Neural cell (in vitro differentiated cells): ENCODE results near the gene USP3. TPM values are rescaled to one million over a fixed set of nuclear protein-coding genes. Genes with fewer than 3 reads are reported as not detected.

Source experiments
- H2AFZ ChIP-seq: fragments of 200-600, 300-800 bp; sonication (generic), shearing (Covaris generic); 2 replicates; pipeline ENCODE4 v1.6.0; 2014; ENCODE audit warnings: low read depth, mild to moderate bottlenecking, antibody characterized with exemption, low read length, moderate library complexity
- H3F3A ChIP-seq: fragments of 200-600 bp; shearing (Covaris generic); 2 replicates; pipeline ENCODE4 v1.6.1; 2016; ENCODE audit warnings: mild to moderate bottlenecking, moderate library complexity, mixed read lengths, antibody characterized with exemption, low read length; ENCODE audit not compliant: insufficient read depth, poor library complexity, severe bottlenecking
- H3K27ac ChIP-seq: fragments of 200-600, 300-800 bp; sonication (generic), shearing (Covaris generic); 2 replicates; pipeline ENCODE4 v1.5.1; 2014; ENCODE audit warnings: mild to moderate bottlenecking, low read length, moderate library complexity
- H3K27me3 ChIP-seq: fragments of 300-800, 200-600 bp; sonication (generic), shearing (Covaris generic); 2 replicates; pipeline ENCODE4 v1.6.0; 2014; ENCODE audit warnings: mild to moderate bottlenecking, low read depth, low read length, moderate library complexity; ENCODE audit not compliant: insufficient read depth
- H3K36me3 ChIP-seq: fragments of 300-800, 200-600 bp; sonication (generic), shearing (Covaris generic); 2 replicates; pipeline ENCODE4 v1.5.1; 2014; ENCODE audit warnings: mild to moderate bottlenecking, antibody characterized with exemption, low read length, moderate library complexity; ENCODE audit not compliant: insufficient read depth
- H3K4me2 ChIP-seq: fragments of 300-800, 200-600 bp; sonication (generic), shearing (Covaris generic); 2 replicates; pipeline ENCODE4 v1.6.0; 2014; ENCODE audit warnings: mild to moderate bottlenecking, low read length
- H3K4me3 ChIP-seq: fragments of 300-800, 200-600 bp; sonication (generic), shearing (Covaris generic); 2 replicates; pipeline ENCODE4 v1.5.1; 2014; ENCODE audit warnings: mild to moderate bottlenecking, low read length, moderate library complexity
- H3K79me2 ChIP-seq: fragments of 200-600 bp; shearing (Covaris generic); replicated peaks from 2 replicates; pipeline ENCODE4 v1.6.0; 2014; ENCODE audit warnings: mild to moderate bottlenecking, low read length, moderate library complexity; ENCODE audit not compliant: insufficient read depth
- H3K9ac ChIP-seq: fragments of 300-800, 200-600 bp; sonication (generic), shearing (Covaris generic); 2 replicates; pipeline ENCODE4 v1.6.1; 2016; ENCODE audit warnings: mild to moderate bottlenecking, low read length, mixed read lengths
- H3K9me2 ChIP-seq: fragments of 200-600 bp; shearing (Covaris generic); 2 replicates; pipeline ENCODE4 v1.6.1; 2016; ENCODE audit warnings: mild to moderate bottlenecking, low read length, mixed read lengths; ENCODE audit not compliant: insufficient read depth
- H3K9me3 ChIP-seq: fragments of 200-600, 300-800 bp; sonication (generic), shearing (Covaris generic); 2 replicates; pipeline ENCODE4 v1.6.1; 2016; ENCODE audit warnings: mild to moderate bottlenecking, mixed run types, low read length, moderate library complexity, mixed read lengths
- H4K20me1 ChIP-seq: fragments of 200-600 bp; shearing (Covaris generic); 2 replicates; pipeline ENCODE4 v1.6.1; 2016; ENCODE audit warnings: mild to moderate bottlenecking, mixed run types; ENCODE audit not compliant: insufficient read depth
- CTCF ChIP-seq: fragments of 450-650 bp; IDR thresholded peaks from 2 replicates; pipeline ENCODE4 v1.5.1; 2014; ENCODE audit warnings: antibody characterized with exemption, mild to moderate bottlenecking, moderate library complexity; ENCODE audit not compliant: poor library complexity, severe bottlenecking
- EP300 ChIP-seq: fragments of 450-650 bp; conservative IDR thresholded peaks from 2 replicates; pipeline ENCODE4 v1.6.1; 2014; ENCODE audit warnings: antibody characterized with exemption, mild to moderate bottlenecking, moderate library complexity; ENCODE audit not compliant: poor library complexity, severe bottlenecking
- EZH2 ChIP-seq: fragments of 200-600, 300-800 bp; shearing (Covaris generic), sonication (generic); IDR thresholded peaks from 2 replicates; pipeline ENCODE4 v1.6.1; 2014; ENCODE audit warnings: antibody characterized with exemption, low read length, borderline replicate concordance, mild to moderate bottlenecking; ENCODE audit not compliant: insufficient read depth, poor library complexity, severe bottlenecking
- MXI1 ChIP-seq: fragments of 450-650 bp; conservative IDR thresholded peaks from 2 replicates; pipeline ENCODE4 v1.6.1; 2014; ENCODE audit warnings: antibody characterized with exemption, mild to moderate bottlenecking; ENCODE audit not compliant: poor library complexity, severe bottlenecking
- POLR2AphosphoS5 ChIP-seq: IDR thresholded peaks from 2 replicates; pipeline ENCODE4 v1.6.1; 2012
- RAD21 ChIP-seq: fragments of 450-650 bp; conservative IDR thresholded peaks from 2 replicates; pipeline ENCODE4 v1.6.1; 2014; ENCODE audit warnings: antibody characterized with exemption, mild to moderate bottlenecking, moderate library complexity
- REST ChIP-seq: IDR thresholded peaks from 2 replicates; pipeline ENCODE4 v1.6.1; 2012; ENCODE audit warnings: borderline replicate concordance
- SMC3 ChIP-seq: fragments of 450-650 bp; conservative IDR thresholded peaks from 2 replicates; pipeline ENCODE4 v1.6.1; 2014; ENCODE audit warnings: antibody characterized with exemption, mild to moderate bottlenecking, moderate library complexity; ENCODE audit not compliant: poor library complexity
- TAF1 ChIP-seq: IDR thresholded peaks from 2 replicates; pipeline ENCODE4 v1.6.1; 2012; ENCODE audit warnings: low read depth
- polyA plus RNA-seq: library from polyadenylated mRNA; depleted of rRNA; stranded (reverse); fragments of >200 nt; gene quantifications from 2 replicates; pipeline ENCODE4 v1.2.3, GENCODE V29; 2014

USP3 gene
- polyA plus RNA-seq, 1 donor from 2014 or later: 68.0 TPM

- Histone ChIP-seq H3K36me3 (no peaks in the 10 kb centered on the region), H3K9me2 (no peaks in the 10 kb centered on the region), H3K4me2 (peak overlapping the region; percentile 80), H3K9ac (peak overlapping the region; percentile 66), H3K27ac (peak overlapping the region; percentile 42), H3K27me3 (no peaks in the 10 kb centered on the region), H4K20me1 (no peaks in the 10 kb centered on the region), H3K79me2 (no peaks in the 10 kb centered on the region), H3K4me3 (peak overlapping the region; percentile 88), H2AFZ (peak overlapping the region; percentile 21), H3K9me3 (no peaks in the 10 kb centered on the region), H3F3A (no peaks in the 10 kb centered on the region)
- no peak for TF ChIP-seq REST
- TF ChIP-seq POLR2AphosphoS5: no peak
- TF ChIP-seq MXI1: no peak
- no peak for TF ChIP-seq SMC3
- TF ChIP-seq TAF1: no peak
- TF ChIP-seq EP300: no peak
- no peak for TF ChIP-seq CTCF
- TF ChIP-seq EZH2: no peak
- TF ChIP-seq RAD21: no peak
Observed at GRCh38 chr15:63601026-63601703, 96.8 kb downstream of the USP3 start.

- Histone ChIP-seq H3K27me3 (no peaks in the 10 kb centered on the region), H3K9me3 (no peaks in the 10 kb centered on the region), H2AFZ (no peak overlapping the region), H3K9me2 (no peaks in the 10 kb centered on the region), H4K20me1 (no peaks in the 10 kb centered on the region), H3K27ac (no peak overlapping the region), H3K79me2 (no peaks in the 10 kb centered on the region), H3K4me3 (peak overlapping the region; percentile 88), H3F3A (no peaks in the 10 kb centered on the region), H3K4me2 (peak overlapping the region; percentile 80), H3K9ac (peak overlapping the region; percentile 66), H3K36me3 (no peaks in the 10 kb centered on the region)
- TF ChIP-seq CTCF: no peak
- no peak for TF ChIP-seq EP300
- TF ChIP-seq MXI1: no peak
- no peak for TF ChIP-seq EZH2
- TF ChIP-seq POLR2AphosphoS5: no peak
- TF ChIP-seq TAF1: no peak
- no peak for TF ChIP-seq SMC3
- no peak for TF ChIP-seq RAD21
- TF ChIP-seq REST: no peak
Observed at GRCh38 chr15:63601704-63602185, 97.4 kb downstream of the USP3 start.
